ENCODE measurements around the gene GATB. TPM values are rescaled to one million over a fixed set of nuclear protein-coding genes. Genes with fewer than 3 reads are reported as not detected.

Gene GATB
- total RNA-seq, 2 experiments from 2014 or later = 13.0 to 16.5 TPM

- Mint-ChIP-seq H3K36me3 (ENCODE audit: low read depth) (no peaks in the 10 kb centered on the region), H3K27ac (no peak overlapping the region), H3K4me3 (no peak overlapping the region), H3K27me3 (peaks cover 7% of the 10 kb centered on the region), H3K4me1 (peaks cover 4% of the 10 kb centered on the region), H3K9me3 (no peaks in the 10 kb centered on the region)
- DNase-seq = no peak
- ChIA-PET CTCF (interaction anchor here (1.1 kb wide), 2 partner anchors 13 to 18 kb away, joined by 3 read pairs; no protein-coding TSS in a partner anchor), POLR2A (no interaction called here)
Observed at GRCh38 chr4:151781026-151781425, 20.2 kb upstream of the GATB start.

DNA sequence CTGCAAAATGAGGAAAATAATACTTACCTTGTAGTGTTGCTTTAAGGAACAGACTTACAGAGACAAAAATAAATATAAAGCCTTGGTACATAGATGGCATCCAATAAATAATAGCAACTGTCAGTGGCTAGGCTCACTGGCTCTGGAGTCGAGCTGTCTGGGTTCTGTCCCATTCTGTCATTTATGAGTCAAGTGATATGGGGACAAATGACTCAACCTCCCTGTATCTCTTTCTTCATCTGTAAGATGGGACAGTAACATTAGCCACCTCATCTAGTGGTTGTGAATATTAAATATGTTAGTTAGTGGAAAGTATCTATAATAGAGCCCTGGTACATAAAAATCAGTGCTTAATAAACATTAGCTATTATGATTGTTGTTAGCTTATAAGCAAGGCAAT lies 16.7 kb upstream of the GATB start:
- Mint-ChIP-seq H3K27ac (no peak overlapping the region), H3K27me3 (peaks cover 8% of the 10 kb centered on the region), H3K36me3 (ENCODE audit: low read depth) (no peaks in the 10 kb centered on the region), H3K9me3 (peaks cover 12% of the 10 kb centered on the region), H3K4me3 (no peak overlapping the region), H3K4me1 (peaks cover 4% of the 10 kb centered on the region)
- DNase-seq = no peak
- CTCF ChIA-PET = no interaction called here
- POLR2A ChIA-PET = no interaction called here

- H3K4me3 Mint-ChIP-seq = no peak overlapping the region
- no peaks in the 10 kb centered on the region for H3K4me1 Mint-ChIP-seq
- no peaks in the 10 kb centered on the region for H3K36me3 Mint-ChIP-seq (ENCODE audit: low read depth)
- peaks cover 13% of the 10 kb centered on the region for H3K9me3 Mint-ChIP-seq
- no peak for DNase-seq
- H3K27ac Mint-ChIP-seq = no peak overlapping the region
- POLR2A ChIA-PET = interaction anchor here (0.6 kb wide), 1 partner anchor 141 kb away, joined by 5 read pairs; no protein-coding TSS in a partner anchor
- H3K27me3 Mint-ChIP-seq = peaks cover 22% of the 10 kb centered on the region
- CTCF ChIA-PET = interaction anchor here (0.7 kb wide), 1 partner anchor 1006 kb away, joined by 3 read pairs; no protein-coding TSS in a partner anchor
Observed at GRCh38 chr4:151774324-151774723, 13.5 kb upstream of the GATB start.

DNA sequence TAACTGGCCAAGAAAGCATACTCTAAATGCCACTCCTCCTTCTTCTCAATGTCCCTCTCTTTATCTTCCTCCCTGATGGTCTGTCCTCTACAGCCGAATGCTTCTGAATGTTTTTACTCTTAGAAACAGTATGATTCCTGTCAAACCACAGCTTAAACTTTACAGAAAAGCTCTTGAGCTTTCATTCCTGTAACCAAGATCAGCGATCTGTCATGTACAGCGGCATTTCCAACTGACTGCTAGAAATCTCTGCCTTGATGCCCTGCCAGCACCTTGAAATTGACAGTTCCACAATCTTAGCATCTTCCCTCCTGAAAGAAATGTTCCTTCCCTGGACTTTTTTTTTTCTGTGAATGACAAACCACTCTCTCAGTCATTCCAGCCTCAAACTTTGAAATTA lies 11.5 kb upstream of the GATB start:
- Mint-ChIP-seq H3K27me3 (peaks cover 26% of the 10 kb centered on the region), H3K4me3 (no peak overlapping the region), H3K36me3 (ENCODE audit: low read depth) (no peaks in the 10 kb centered on the region), H3K4me1 (no peaks in the 10 kb centered on the region), H3K27ac (no peak overlapping the region), H3K9me3 (peaks cover 13% of the 10 kb centered on the region)
- ChIA-PET CTCF (no interaction called here), POLR2A (no interaction called here)
- no peak for DNase-seq

GRCh38 chr4:151771664-151772063 lies 10.9 kb upstream of the GATB start:
- CTCF ChIA-PET = no interaction called here
- Mint-ChIP-seq H3K27ac (no peak overlapping the region), H3K4me1 (no peaks in the 10 kb centered on the region)

DNA sequence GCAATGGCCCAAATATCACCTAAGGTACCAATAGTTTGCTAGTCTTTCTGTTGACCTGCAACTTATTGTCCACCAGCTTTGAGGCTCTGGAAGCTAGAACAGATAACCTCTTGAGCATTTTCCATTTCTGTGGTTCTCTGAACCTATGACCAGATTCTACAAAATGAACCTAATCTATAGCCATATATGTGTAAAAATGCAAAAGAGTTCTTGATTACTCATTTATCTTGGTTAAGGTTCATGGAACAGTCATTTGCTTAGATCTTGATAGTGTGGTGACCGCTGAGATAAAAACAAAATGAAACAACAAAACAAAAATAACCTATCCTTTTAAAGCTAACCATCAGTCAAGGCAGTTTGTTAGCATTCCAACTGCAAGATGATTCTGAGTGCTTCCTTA lies 9.3 kb upstream of the GATB start:
- Mint-ChIP-seq H3K27me3 (peaks cover 23% of the 10 kb centered on the region), H3K36me3 (ENCODE audit: low read depth) (no peaks in the 10 kb centered on the region), H3K4me1 (no peaks in the 10 kb centered on the region), H3K4me3 (no peak overlapping the region), H3K9me3 (peaks cover 13% of the 10 kb centered on the region), H3K27ac (no peak overlapping the region)
- ChIA-PET CTCF (interaction anchor here (1.1 kb wide), 1 partner anchor 9 kb away, joined by 4 read pairs; no protein-coding TSS in a partner anchor), POLR2A (no interaction called here)
- DNase-seq = no peak

More at GRCh38 chr4:151771664-151772063, 10.9 kb upstream of the GATB start:
- H3K9me3 Mint-ChIP-seq = peaks cover 13% of the 10 kb centered on the region
- H3K4me3 Mint-ChIP-seq = no peak overlapping the region
- POLR2A ChIA-PET = no interaction called here
- no peaks in the 10 kb centered on the region for H3K36me3 Mint-ChIP-seq (ENCODE audit: low read depth)
- H3K27me3 Mint-ChIP-seq = peaks cover 26% of the 10 kb centered on the region
- no peak for DNase-seq

GRCh38 chr4:151768835-151769234 lies 8.0 kb upstream of the GATB start:
- no peaks in the 10 kb centered on the region for H3K36me3 Mint-ChIP-seq (ENCODE audit: low read depth)
- no peak overlapping the region for H3K27ac Mint-ChIP-seq
- DNase-seq = no peak
- H3K27me3 Mint-ChIP-seq = peaks cover 24% of the 10 kb centered on the region
- ChIA-PET POLR2A (no interaction called here), CTCF (no interaction called here)
- no peak overlapping the region for H3K4me3 Mint-ChIP-seq
- no peaks in the 10 kb centered on the region for H3K4me1 Mint-ChIP-seq
- H3K9me3 Mint-ChIP-seq = peaks cover 4% of the 10 kb centered on the region

DNA sequence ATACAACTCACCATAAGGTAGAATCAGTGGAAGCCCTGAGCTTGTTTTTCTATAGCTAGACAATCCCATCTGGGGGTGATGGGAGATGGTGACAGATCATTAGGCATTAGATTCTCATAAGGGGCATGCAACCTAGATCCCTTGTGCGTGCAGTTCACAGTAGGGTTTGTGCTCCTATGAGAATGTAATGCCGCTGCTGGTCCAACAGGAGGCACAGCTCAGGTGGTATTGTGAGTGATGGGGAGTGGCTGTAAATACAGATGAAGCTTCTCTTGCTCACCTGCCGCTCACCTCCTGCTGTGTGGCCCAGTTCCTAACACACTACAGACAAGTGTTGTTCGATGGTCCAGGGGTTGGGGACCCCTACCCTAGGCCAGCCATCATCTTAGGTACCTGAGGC lies 5.9 kb upstream of the GATB start:
- peaks cover 16% of the 10 kb centered on the region for H3K27me3 Mint-ChIP-seq
- ChIA-PET CTCF (no interaction called here), POLR2A (no interaction called here)
- no peak overlapping the region for H3K27ac Mint-ChIP-seq
- peaks cover 4% of the 10 kb centered on the region for H3K4me1 Mint-ChIP-seq
- no peak overlapping the region for H3K4me3 Mint-ChIP-seq
- H3K9me3 Mint-ChIP-seq = no peaks in the 10 kb centered on the region
- peak; percentile 14 for DNase-seq
- no peaks in the 10 kb centered on the region for H3K36me3 Mint-ChIP-seq (ENCODE audit: low read depth)

DNA sequence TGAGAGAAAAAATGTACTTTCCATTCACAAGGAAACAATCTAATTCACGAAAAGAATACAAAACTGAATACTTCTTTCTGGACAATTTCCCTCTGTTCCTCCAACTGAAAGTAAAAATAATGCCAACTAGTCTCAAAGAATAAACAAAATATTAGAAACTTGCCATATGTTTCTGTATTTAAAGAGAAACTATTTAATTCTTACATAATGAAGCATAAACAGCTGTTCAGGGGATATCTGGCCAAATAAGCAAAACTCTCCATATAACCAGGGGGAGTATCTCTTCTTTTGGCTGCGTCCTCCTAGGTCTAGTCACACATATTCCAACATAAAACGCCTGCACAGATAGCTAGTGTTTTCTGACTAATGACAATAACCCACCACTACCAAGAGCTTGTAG lies 805 bp downstream of the GATB start:
- H3K36me3 Mint-ChIP-seq (ENCODE audit: low read depth) = peaks cover 3% of the 10 kb centered on the region
- no peak for DNase-seq
- peaks cover 4% of the 10 kb centered on the region for H3K27me3 Mint-ChIP-seq
- peaks cover 26% of the 10 kb centered on the region for H3K4me1 Mint-ChIP-seq
- peak overlapping the region; percentile 97 for H3K4me3 Mint-ChIP-seq
- ChIA-PET POLR2A (no interaction called here), CTCF (interaction anchor here (1.3 kb wide), 2 partner anchors 13 to 33 kb away, joined by 3 to 5 read pairs; no protein-coding TSS in a partner anchor)
- peak overlapping the region; percentile 94 for H3K27ac Mint-ChIP-seq
- H3K9me3 Mint-ChIP-seq = no peaks in the 10 kb centered on the region

- Mint-ChIP-seq H3K4me1 (no peaks in the 10 kb centered on the region), H3K27ac (no peak overlapping the region), H3K27me3 (no peaks in the 10 kb centered on the region), H3K36me3 (ENCODE audit: low read depth) (peaks cover 10% of the 10 kb centered on the region), H3K9me3 (no peaks in the 10 kb centered on the region), H3K4me3 (no peak overlapping the region)
- ChIA-PET POLR2A (no interaction called here), CTCF (interaction anchor here (1.2 kb wide), 1 partner anchor 66 kb away, joined by 3 read pairs; no protein-coding TSS in a partner anchor)
- no peak for DNase-seq
Observed at GRCh38 chr4:151753056-151753455, 7.8 kb downstream of the GATB start.

GRCh38 chr4:151750156-151750555 lies 10.7 kb downstream of the GATB start:
- POLR2A ChIA-PET = no interaction called here
- H3K27me3 Mint-ChIP-seq = no peaks in the 10 kb centered on the region
- peaks cover 7% of the 10 kb centered on the region for H3K36me3 Mint-ChIP-seq (ENCODE audit: low read depth)
- DNase-seq = no peak
- no peaks in the 10 kb centered on the region for H3K4me1 Mint-ChIP-seq
- H3K9me3 Mint-ChIP-seq = no peaks in the 10 kb centered on the region
- no peak overlapping the region for H3K27ac Mint-ChIP-seq
- CTCF ChIA-PET = no interaction called here
- H3K4me3 Mint-ChIP-seq = no peak overlapping the region

- Mint-ChIP-seq H3K4me1 (no peaks in the 10 kb centered on the region), H3K27me3 (no peaks in the 10 kb centered on the region), H3K36me3 (ENCODE audit: low read depth) (peaks cover 2% of the 10 kb centered on the region), H3K9me3 (no peaks in the 10 kb centered on the region), H3K27ac (no peak overlapping the region), H3K4me3 (no peak overlapping the region)
- ChIA-PET CTCF (interaction anchor here (2.3 kb wide), 1 partner anchor 16 kb away, joined by 5 read pairs; no protein-coding TSS in a partner anchor), POLR2A (no interaction called here)
- DNase-seq = no peak
Observed at GRCh38 chr4:151745481-151746231, 15.2 kb downstream of the GATB start.

DNA sequence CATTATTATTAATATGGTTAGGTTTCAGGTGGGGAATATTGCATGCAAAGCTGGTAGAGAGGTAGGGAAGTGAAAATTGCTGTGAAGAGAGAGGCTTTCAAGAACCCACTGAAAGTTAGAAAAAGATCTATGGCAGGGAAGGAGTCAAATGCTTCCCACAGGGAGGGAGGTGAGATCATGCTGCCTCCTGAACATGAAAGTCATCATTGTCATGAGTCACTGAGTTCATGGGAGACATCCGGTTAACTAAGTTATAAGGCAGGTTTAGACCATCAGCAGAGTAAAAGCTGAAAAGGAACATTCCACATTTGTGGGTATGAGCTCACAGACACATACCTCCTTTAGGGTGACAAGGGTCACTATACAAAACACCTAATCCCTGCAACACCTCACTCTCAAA lies 16.2 kb downstream of the GATB start:
- H3K4me3 Mint-ChIP-seq = no peak overlapping the region
- H3K36me3 Mint-ChIP-seq (ENCODE audit: low read depth) = no peaks in the 10 kb centered on the region
- no peaks in the 10 kb centered on the region for H3K27me3 Mint-ChIP-seq
- H3K27ac Mint-ChIP-seq = no peak overlapping the region
- DNase-seq = no peak
- H3K4me1 Mint-ChIP-seq = no peaks in the 10 kb centered on the region
- ChIA-PET POLR2A (no interaction called here), CTCF (no interaction called here)
- H3K9me3 Mint-ChIP-seq = no peaks in the 10 kb centered on the region

- no peaks in the 10 kb centered on the region for H3K4me1 Mint-ChIP-seq
Observed at GRCh38 chr4:151743894-151744293, 16.9 kb downstream of the GATB start.

More at GRCh38 chr4:151743894-151744293, 16.9 kb downstream of the GATB start:
- ChIA-PET CTCF (interaction anchor here (1.7 kb wide), 1 partner anchor 16 kb away, joined by 5 read pairs; no protein-coding TSS in a partner anchor), POLR2A (no interaction called here)
- Mint-ChIP-seq H3K36me3 (ENCODE audit: low read depth) (no peaks in the 10 kb centered on the region), H3K9me3 (peaks cover under 1% of the 10 kb centered on the region), H3K27me3 (no peaks in the 10 kb centered on the region), H3K4me3 (no peak overlapping the region), H3K27ac (no peak overlapping the region)
- no peak for DNase-seq

Data from activated CD4-positive, alpha-beta T cell treated with anti-CD3 and anti-CD28 coated beads, Interleukin-2, amount 10 ng/mL, durations not matched to agents 7 days and 5 days (primary cell).